LHCN-M2 (cell line): ENCODE data around the gene OBSCN. TPM values are rescaled to one million over a fixed set of nuclear protein-coding genes. Genes with fewer than 3 reads are reported as not detected.
"Not testable (repeated sequence)": the region's sequence is repeated elsewhere in the genome, so short reads cannot be mapped to it uniquely, and the experiment has no call there.

Experiments used
- DNase-seq: peaks from one replicate; pipeline ENCODE4 v3.0.0-alpha.2; 2012; ENCODE audit warnings: low read depth
- total RNA-seq: library from RNA; depleted of rRNA; stranded (reverse); fragments of >200 nt; gene quantifications from 2 replicates; pipeline ENCODE4 v1.2.3, GENCODE V29; 2014

OBSCN gene
- total RNA-seq, 1 experiment from 2014 or later = 2.1 TPM

DNA sequence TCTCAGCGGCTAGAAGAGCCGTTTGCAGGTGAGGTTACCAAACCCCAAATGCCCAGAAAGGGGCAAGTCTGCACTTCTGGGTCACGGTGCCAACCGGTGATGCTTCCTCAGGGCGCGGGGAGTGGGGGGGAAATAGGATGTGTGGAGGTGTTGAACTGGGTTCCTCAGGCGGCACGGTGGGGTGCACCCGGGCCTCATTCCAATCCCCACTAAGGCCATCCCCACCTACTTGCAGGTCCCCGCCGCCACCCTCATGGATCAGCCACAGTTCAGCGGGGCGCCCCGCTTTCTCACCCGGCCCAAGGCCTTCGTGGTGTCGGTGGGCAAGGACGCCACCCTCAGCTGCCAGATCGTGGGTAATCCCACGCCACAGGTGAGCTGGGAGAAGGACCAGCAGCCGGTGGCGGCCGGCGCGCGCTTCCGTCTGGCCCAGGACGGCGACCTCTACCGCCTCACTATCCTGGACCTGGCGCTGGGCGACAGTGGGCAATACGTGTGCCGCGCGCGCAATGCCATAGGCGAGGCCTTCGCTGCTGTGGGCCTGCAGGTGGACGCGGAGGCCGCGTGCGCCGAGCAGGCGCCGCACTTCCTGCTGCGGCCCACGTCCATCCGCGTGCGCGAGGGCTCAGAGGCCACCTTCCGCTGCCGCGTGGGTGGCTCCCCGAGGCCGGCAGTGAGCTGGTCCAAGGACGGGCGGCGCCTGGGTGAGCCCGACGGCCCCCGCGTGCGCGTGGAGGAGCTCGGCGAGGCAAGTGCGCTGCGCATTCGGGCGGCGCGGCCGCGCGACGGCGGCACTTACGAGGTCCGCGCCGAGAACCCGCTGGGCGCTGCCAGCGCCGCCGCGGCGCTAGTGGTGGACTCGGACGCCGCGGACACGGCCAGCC, 3.9 kb downstream of the OBSCN start:
- no peak for DNase-seq

DNA sequence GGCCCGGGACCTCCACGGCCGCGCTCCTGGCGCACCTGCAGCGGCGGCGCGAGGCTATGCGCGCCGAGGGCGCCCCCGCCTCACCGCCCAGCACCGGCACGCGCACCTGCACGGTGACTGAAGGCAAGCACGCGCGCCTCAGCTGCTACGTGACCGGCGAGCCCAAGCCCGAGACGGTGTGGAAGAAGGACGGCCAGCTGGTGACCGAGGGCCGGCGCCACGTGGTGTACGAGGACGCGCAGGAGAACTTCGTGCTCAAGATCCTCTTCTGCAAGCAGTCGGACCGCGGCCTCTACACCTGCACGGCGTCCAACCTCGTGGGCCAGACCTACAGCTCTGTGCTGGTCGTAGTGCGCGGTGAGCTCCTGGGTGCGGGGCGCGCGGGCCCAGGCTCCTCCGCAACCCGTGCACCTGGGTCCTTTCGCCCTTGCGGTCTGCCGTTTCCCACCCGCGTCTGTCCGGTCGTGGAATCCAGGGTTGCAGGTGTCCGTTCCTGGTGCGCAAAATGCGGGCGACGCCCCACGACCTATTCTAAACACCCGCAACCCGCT, 4.6 kb downstream of the OBSCN start:
- DNase-seq = no peak

GRCh38 chr1:228212966-228213844, 5.4 kb downstream of the OBSCN start:
- peak; percentile 57 for DNase-seq

DNA sequence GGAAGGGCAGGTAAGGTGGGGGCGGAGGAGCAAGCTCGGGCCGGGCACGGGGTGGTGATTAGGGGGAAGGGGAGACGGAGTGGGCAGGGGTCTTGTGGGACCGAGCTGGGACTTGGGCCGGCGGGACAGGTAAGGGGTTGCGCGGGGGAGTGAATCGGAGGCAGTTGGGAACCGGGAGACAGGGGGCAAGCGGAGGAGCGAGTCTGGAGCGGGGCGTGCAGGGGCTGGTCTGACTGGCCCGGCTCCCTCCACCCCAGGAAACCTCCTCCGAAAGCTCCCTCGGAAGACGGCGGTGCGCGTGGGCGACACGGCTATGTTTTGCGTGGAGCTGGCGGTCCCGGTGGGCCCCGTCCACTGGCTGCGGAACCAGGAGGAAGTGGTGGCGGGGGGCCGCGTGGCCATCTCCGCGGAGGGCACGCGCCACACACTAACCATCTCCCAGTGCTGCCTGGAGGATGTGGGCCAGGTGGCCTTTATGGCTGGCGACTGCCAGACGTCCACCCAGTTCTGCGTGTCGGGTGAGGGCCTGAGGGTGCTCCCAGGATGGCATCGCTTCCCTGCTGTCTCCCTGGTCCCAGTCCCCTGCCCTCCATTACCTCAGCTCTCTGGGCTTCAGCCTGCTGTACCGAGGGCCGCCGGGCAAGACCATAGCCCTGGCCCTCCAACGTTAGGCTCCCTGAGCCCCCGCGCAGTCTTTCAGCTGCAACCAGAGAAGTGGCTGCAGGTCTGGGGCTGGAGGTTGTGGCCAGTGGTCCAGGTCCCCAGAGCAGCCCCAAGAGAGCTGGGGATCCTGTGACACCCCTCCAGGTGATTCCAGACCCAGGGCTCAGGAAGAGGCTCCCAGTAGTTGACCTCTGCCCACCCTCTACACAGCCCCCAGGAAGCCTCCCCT, 6.3 kb downstream of the OBSCN start:
- no peak for DNase-seq

GRCh38 chr1:228214921-228215662, 7.2 kb downstream of the OBSCN start:
- no peak for DNase-seq

DNA sequence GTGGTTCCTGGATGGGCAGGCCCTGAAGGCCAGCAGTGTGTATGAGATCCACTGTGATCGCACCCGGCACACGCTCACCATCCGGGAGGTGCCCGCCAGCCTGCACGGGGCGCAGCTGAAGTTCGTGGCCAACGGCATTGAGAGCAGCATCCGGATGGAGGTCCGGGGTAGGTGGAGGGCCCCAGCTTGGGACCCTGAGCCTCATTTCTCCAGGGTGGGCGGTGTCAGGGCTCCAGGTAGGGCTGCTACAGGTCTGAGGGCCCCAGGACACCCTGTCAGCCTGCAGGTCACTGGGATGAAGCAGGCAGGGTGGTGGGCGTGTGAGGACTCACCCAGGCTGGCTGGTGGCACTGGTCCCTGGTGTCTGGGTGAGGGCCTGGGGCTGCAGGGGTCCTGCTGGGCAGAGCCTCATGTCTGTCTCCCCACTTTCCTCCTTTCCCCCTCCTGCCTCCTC, 7.8 kb downstream of the OBSCN start:
- DNase-seq = no peak

GRCh38 chr1:228216371-228217320, 8.8 kb downstream of the OBSCN start:
- no peak for DNase-seq

- DNase-seq = no peak
Measured at GRCh38 chr1:228217551-228218344, 9.9 kb downstream of the OBSCN start.

DNA sequence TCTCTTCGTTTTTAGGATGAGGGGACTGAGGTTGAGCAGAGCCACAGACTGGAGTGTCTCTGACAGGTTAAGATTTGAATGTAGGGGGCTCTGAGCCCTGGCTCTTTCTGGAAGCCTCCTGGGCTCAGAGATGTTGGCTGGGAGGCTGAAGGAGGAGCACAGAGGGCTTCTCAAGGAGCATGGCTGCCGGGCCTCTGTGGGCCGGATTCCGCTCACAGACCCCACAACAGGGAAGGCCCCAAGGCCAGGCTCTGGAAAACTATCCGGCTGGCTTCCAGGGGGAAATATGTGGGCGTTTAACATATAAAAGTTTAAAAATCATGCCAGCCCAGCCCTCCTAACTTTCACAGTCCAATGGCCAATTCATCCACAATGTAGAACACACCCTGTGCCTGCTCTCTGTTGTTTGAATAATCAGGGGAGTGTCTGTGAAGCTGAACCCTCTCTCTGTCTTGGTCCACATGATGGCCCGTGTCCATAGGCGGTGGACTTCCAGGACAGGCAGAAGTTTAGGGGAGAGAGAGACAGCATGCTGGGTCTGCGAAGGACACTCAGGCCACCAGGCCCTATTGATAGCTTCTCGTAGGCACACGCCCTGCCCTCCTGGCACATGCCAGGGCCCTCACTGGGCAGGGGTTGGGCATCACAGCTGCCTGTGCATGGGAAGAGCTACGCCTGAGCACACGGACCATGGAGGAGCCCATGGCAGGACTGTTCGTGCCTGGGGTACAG, 10.8 kb downstream of the OBSCN start:
- no peak for DNase-seq

- DNase-seq = no peak
Measured at GRCh38 chr1:228219245-228219961, 11.6 kb downstream of the OBSCN start.

- no peak for DNase-seq
Measured at GRCh38 chr1:228219962-228220780, 12.3 kb downstream of the OBSCN start.

DNA sequence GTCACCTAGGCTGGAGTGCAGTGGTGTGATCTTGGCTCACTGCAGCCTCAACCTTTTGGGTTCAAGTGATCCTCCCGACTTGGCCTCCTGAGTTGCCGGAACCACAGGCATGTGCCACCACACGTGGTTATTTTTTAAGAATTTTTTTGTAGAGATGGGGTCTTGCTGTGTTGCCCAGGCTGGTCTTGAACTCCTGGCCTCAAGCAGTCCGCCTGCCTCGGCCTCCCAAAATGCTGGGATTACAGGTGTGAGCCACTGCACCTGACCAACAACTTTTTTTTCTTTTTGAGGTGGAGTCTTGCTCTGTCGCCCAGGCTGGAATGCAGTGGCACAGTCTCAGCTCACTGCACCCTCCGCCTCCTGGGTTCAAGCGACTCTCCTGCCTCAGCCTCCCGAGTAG, 13.3 kb downstream of the OBSCN start:
- DNase-seq = not testable (repeated sequence)

DNA sequence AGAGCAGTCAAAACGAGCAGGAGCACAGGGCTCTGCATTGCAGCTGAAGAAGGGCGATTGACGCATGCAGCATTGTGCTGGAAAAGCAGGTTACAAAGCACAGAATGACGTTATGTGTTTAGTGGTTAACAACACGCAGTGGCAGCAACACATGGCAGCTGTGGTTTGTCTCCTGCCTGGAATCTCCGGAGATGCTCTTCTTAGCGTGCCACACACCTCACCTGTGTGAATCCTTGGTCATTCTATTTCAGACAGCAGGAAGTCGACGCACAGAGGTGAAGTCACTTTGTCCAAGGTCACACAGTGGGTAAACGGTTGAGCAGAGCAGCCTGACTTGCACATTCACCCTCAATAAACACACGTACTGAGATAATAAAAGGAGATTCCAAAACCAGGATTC, 14.7 kb downstream of the OBSCN start:
- DNase-seq = no peak

DNA sequence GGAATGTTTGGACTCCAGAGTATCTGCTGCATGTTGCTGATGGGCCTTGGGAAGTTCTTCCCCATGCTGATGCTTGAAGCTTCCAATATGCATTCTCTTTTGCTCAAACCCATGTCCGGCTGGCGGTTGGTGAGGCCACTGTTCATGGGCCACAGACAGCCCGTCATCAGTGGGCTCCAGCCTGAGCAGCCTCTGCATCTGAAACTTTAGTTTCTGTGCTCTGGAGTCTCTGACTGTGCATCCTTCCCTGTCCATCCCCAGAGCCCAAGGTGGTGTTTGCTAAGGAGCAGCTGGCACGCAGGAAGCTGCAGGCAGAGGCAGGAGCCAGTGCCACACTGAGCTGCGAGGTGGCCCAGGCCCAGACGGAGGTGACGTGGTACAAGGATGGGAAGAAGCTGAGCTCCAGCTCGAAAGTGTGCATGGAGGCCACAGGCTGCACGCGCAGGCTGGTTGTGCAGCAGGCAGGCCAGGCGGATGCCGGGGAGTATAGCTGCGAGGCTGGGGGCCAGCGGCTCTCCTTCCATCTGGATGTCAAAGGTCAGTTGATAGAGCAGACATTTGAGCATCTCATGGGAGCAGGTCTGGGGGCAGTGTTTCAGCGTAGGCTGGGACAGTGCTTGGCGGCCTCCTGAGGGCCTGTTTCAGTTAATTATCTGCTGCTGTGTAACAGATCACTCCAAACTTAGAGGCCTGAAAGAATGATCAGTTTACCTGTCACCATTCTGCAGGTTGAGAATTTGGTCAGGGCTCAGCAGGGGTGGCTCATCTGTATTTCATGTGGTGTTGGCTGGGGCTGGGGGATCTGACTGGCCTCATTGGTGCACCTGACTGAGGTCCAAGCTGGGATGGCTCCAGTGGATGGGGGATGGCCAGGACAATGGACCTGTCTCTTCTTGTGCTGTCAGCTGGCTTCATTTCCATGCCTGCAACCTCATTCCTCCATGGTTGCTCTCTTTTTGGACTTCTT, 16.6 kb downstream of the OBSCN start:
- no peak for DNase-seq

DNA sequence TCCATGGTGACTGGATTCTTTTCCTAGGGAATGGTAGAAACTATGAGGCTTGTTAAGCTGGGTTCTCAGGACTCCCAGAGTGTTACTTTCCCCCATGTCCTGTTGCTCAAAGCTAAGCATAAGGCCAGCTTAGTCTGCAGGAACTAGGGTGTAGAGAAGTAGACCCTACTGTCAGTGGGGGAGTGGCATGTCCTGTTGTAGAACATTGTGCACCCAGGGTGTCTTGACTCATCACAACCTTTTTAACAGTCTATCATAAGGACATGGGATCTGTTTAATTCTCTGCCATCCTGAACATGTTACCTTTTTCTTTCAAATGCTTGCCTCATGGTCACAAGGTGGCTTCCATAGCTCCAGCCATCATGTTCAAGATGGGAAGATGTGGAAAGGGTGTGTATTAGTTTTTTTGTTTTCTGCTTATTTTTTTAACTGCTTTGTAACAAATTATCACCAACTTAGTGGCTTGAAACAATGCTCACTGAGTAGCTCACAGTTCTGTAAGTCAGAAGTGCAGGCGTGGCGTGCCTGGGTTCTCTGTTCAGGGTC, 17.4 kb downstream of the OBSCN start:
- DNase-seq = no peak
